HG03196 (cell line): Measurements from ENCODE around the gene LSAMP.

Experiments used
- ATAC-seq: cut with Tn5 transposase; IDR thresholded peaks from one replicate; pipeline ENCODE4 v1.9.1; 2021; ENCODE audit not compliant: unreplicated experiment

LSAMP gene

DNA sequence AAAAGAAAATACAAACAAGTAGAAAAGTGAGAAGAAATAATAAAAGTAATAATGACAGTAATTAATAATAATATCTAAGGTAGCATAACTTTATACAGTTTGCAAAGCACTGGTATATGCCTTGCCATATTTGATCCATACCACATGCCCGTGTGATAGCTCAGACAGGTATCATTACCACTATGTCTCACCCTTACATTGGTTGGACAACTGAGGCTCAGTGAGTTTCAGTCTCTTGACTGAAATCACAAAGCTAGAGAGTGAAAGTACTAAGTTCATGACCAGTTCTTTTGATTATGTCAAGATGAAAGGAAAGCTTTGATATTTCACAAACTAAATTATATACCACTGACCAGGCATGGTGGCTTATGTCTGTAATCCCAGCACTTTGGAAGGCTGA lies 413.1 kb downstream of the LSAMP start:
- ATAC-seq = no peak

DNA sequence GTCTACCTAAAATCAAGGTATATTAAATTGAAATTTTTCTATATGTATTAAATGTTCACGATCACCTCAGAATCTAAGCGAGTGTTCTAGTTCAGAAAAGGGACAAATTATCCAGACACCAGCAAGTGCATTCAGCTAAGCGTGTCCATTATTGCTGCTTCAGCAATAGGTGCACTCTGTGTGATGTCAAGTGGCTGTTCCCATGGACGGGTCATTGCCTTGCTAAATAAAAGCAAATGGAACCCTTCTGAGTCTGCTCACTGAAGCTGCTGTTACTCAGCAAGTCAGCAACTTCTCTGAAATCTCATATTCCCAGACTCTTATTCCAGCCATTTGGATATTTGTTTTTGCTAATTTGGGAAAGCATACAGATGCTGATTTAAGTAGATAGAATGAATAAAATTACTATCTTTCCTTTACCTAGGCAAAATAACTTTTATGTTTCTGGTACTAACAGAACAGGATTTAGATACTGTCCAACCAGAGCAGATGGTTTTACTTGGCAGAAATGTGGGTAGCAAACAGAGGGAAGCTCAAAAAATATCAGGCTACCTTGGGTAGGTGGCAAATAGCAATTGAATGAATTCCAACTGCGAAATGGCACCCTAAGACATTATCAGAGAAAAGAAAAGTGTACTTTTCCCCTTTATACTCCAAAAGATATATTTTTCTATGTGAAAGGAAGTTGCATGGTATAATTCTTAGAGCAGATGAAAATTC lies 415.0 kb downstream of the LSAMP start:
- ATAC-seq = no peak

- ATAC-seq = no peak
Observed at GRCh38 chr3:116029266-116029665, 416.0 kb downstream of the LSAMP start.

DNA sequence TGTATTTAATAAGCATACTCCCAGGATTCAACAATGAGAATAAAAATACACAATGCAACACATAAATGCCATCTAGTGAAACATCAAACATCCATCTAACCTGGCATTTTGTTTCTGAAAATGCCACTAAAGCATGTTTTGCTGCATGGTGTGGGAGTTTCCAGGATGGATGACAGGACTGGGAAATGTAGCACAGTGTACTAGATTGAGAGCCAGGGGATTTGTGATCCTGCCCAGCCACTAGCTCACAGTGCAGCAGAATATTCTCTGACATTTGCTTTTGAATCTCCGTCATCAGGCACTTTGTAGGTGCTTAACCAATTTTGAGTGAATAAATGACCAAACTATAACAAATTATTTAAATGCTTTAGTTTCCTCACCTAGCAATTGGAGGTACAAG lies 417.1 kb downstream of the LSAMP start:
- no peak for ATAC-seq

GRCh38 chr3:116020989-116021388 lies 424.3 kb downstream of the LSAMP start:
- ATAC-seq = no peak

DNA sequence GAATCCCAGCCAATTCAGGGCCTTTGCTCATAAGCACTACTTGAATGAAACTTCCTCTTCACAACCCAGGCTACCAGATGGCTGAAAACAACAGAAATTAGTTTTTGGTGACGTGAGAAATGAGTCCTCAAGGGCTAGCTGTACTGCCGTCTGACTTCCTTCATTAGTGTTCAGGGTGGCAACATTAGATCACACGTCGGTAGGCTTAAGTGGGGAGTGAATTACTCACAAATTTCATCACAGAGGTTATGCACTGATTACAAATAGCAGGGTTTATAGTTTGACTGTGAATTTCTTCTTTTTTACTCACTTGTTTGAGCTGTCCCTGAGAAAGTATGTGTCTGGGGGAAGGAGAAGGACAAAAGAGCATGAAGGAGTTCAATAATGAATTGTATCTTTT lies 424.8 kb downstream of the LSAMP start:
- no peak for ATAC-seq

DNA sequence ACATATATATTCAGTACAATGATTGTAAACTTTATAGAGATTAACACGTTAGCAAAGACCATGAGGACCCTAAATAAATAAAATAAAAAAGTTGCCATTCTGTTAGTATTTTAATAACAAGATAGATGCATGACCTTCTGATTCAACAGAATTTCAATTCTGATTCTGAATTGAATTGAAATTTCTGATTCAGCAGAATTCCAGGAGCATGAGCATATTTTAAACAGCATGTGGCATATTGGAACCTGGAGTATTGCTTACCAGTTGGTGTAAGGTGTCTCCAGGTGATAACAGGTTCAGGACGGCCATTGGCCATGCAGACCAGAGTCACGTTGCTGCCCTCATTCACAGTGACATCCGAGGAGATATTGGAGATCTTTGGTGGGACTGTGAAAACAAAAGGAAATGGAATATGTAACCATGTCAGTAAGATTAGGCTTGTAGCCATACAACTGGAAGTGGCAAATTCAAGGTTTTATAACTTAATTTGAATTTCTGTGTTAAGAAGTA lies 426.0 kb downstream of the LSAMP start:
- no peak for ATAC-seq

GRCh38 chr3:116018646-116019045 lies 426.6 kb downstream of the LSAMP start:
- no peak for ATAC-seq

- ATAC-seq = no peak
Observed at GRCh38 chr3:116015931-116016330, 429.4 kb downstream of the LSAMP start.

- ATAC-seq = no peak
Observed at GRCh38 chr3:116007000-116007399, 438.3 kb downstream of the LSAMP start.

- no peak for ATAC-seq
Observed at GRCh38 chr3:116005404-116005803, 439.9 kb downstream of the LSAMP start.

GRCh38 chr3:116002235-116002634 lies 443.1 kb downstream of the LSAMP start:
- no peak for ATAC-seq

DNA sequence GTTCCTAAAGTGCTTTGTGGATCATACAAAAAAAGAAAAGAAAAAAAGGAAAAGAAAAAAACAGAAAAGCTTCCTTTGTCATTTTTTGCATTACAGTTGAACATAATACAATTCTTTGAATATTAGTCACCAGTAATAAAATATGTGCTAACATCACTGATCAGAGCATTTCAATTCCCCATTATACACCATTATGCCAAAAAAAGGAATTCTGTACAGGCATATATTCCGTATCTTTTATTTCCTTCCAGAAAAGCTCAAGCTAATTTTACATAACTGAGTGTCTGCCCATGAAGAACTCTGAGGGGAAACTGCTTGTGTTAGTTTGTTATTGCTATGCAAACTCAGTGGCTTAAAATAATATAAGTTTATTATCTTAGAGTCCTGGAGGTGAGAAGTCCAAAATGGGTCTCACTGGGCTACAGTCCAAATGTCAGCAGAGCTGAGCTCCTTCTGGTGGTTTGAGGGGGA lies 444.1 kb downstream of the LSAMP start:
- ATAC-seq = no peak

- peak; percentile 76 for ATAC-seq
Observed at GRCh38 chr3:116000311-116000710, 445.0 kb downstream of the LSAMP start.

GRCh38 chr3:115999613-116000012 lies 445.7 kb downstream of the LSAMP start:
- ATAC-seq = no peak

GRCh38 chr3:115999001-115999585 lies 446.2 kb downstream of the LSAMP start:
- no peak for ATAC-seq

DNA sequence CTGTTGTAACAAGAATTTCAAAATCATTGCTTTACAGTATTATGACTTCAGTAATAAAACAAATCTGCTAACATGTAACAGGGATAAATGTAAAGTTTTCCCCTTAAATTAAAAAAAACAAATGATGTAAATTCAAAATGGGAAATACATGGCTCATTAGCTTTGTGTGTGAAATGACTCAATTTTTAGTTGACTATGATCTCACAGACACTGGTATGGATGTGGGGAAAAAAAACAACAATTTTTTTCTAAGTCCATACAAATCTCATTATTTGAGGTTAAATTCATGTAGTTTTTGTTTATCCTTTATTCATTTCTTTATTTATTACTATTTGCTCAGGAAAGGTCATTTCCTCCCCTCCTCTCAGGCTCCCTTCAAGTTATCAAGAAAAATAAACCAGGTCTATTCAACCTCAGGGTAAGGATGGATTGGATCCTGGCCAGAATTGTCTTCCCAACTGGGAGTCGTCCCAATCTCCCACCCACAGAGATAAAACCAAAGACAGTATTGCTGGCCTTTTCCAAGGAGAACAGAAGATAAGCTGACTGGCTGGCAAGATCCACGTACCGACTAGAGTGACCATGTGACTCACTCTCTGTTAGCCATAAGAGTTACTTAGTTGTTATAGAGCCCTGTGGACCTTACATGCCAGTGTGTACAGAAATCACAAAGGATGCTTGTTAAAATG lies 448.7 kb downstream of the LSAMP start:
- ATAC-seq = no peak

DNA sequence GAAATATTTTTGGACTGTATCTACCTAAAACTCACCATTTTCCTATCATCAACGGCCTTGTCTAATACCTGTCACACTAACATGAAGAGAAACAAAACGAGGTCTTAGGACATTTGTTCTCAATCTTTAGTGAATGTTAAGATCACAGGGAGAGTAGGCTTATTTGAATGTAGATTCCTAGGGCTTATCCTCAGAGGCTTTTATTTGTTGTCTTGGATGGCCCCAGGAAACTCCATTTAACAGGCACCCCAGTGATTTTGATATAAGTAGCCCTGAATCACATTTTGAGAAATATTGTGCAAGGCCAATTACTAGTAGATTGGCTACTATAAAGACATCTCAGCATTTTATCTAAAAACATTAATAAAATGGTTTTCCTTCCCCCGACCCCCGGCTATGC lies 454.6 kb downstream of the LSAMP start:
- no peak for ATAC-seq

- no peak for ATAC-seq
Observed at GRCh38 chr3:115989684-115990421, 455.4 kb downstream of the LSAMP start.

DNA sequence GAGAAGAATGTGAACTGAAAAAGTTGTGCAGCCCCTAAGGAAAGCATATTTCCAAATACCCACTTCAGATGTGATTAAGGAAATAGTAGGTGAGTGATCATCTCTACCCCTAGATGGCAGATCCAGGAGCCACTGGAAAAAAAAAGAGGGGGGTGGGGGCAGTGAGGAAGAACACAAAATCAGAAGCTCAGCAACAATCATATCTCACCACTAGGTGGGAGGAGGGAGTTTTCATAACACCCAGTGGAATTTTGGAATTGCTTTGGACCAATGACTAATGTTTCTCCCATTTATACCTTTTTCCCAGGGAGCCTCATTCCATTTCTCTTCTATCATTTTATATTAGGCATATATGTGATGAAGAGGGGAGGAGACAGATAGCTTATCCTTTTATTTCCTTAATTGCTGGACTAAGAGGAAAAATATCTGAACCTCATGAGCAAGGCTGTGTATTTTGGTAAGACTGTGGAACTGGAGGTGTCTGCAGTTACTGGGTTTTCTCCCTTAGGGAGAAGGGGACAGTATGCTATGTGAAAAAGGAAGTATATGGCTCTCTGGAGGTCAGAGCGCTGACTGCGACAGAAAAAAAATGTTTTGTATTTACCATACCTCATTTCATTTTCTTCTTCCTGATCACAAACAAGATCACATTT lies 458.6 kb downstream of the LSAMP start:
- no peak for ATAC-seq

DNA sequence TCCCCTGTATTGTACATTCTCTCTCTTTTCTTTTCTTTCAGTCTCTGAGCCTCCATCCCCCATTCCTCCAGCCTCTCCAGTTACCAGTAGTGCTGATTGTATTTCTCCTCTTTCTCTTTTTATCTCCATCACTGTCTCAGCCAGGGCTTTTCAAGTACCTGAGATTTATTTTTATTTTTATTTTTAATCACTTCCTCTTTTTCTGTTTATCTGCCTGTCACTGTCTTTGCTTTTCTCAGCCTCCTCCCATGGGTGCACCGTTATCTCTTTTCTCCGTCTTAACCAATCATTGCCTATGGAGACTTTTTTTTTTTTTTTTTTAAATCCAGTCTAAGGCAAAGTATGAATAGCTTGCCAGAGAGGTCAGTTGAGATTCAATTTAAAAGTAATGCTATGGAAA lies 462.7 kb downstream of the LSAMP start:
- no peak for ATAC-seq
